Glutamatergic neuron (in vitro differentiated cells): Measurements from ENCODE around the gene ECE2. TPM values are rescaled to one million over a fixed set of nuclear protein-coding genes. Genes with fewer than 3 reads are reported as not detected.

Experiments
- DNase-seq: peaks from one replicate; pipeline ENCODE4 v3.0.0; 2022
- H3K27ac Mint-ChIP-seq: one replicate; pipeline ENCODE4 v1.8.0; 2020; ENCODE audit warnings: mild to moderate bottlenecking, mixed read lengths, inconsistent platforms; ENCODE audit not compliant: unreplicated experiment
- H3K27me3 Mint-ChIP-seq: one replicate; pipeline ENCODE4 v1.8.0; 2020; ENCODE audit warnings: mild to moderate bottlenecking, moderate library complexity, mixed read lengths, inconsistent platforms; ENCODE audit not compliant: unreplicated experiment
- H3K36me3 Mint-ChIP-seq: one replicate; pipeline ENCODE4 v1.8.0; 2020; ENCODE audit warnings: mild to moderate bottlenecking, mixed read lengths, inconsistent platforms; ENCODE audit not compliant: unreplicated experiment
- H3K4me1 Mint-ChIP-seq: one replicate; pipeline ENCODE4 v1.8.0; 2020; ENCODE audit warnings: mild to moderate bottlenecking, low read depth, mixed read lengths, inconsistent platforms; ENCODE audit not compliant: unreplicated experiment
- H3K4me3 Mint-ChIP-seq: one replicate; pipeline ENCODE4 v1.8.0; 2020; ENCODE audit warnings: mild to moderate bottlenecking, mixed read lengths, inconsistent platforms; ENCODE audit not compliant: unreplicated experiment
- H3K9me3 Mint-ChIP-seq: one replicate; pipeline ENCODE4 v1.8.0; 2020; ENCODE audit warnings: mild to moderate bottlenecking, moderate library complexity, mixed read lengths, inconsistent platforms; ENCODE audit not compliant: unreplicated experiment
- total RNA-seq: library from RNA; stranded (reverse); fragmentation: NEBNext Ultra II Directional; extraction: Animal tissue kit (Norgen Biotek cat#: 25700); gene quantifications from one replicate; pipeline ENCODE4 v1.2.1, GENCODE V29; 2021; ENCODE audit not compliant: unreplicated experiment
- TF ChIP-seq, protein P1 (sequence below): fragments of 200-600 bp; sonication (generic); IDR thresholded peaks from one replicate; pipeline ENCODE4 v1.5.0; 2021; ENCODE audit not compliant: partially characterized antibody, unreplicated experiment

ECE2 gene
- total RNA-seq, 1 donor from 2014 or later = 1.6 TPM

- Mint-ChIP-seq H3K27ac (no peak overlapping the region), H3K4me3 (no peak overlapping the region), H3K36me3 (peaks cover 5% of the 10 kb centered on the region), H3K4me1 (peaks cover 6% of the 10 kb centered on the region), H3K9me3 (peaks cover 18% of the 10 kb centered on the region), H3K27me3 (peaks cover 27% of the 10 kb centered on the region)
- no peak for DNase-seq
- TF ChIP-seq, protein P1, sequence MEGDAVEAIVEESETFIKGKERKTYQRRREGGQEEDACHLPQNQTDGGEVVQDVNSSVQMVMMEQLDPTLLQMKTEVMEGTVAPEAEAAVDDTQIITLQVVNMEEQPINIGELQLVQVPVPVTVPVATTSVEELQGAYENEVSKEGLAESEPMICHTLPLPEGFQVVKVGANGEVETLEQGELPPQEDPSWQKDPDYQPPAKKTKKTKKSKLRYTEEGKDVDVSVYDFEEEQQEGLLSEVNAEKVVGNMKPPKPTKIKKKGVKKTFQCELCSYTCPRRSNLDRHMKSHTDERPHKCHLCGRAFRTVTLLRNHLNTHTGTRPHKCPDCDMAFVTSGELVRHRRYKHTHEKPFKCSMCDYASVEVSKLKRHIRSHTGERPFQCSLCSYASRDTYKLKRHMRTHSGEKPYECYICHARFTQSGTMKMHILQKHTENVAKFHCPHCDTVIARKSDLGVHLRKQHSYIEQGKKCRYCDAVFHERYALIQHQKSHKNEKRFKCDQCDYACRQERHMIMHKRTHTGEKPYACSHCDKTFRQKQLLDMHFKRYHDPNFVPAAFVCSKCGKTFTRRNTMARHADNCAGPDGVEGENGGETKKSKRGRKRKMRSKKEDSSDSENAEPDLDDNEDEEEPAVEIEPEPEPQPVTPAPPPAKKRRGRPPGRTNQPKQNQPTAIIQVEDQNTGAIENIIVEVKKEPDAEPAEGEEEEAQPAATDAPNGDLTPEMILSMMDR = no peak
These were observed 18.5 kb upstream of the ECE2 start for GRCh38 chr3:184257083-184257915.

GRCh38 chr3:184258926-184259325 is 16.9 kb upstream of the ECE2 start:
- H3K4me3 Mint-ChIP-seq = peak overlapping the region; percentile 89
- TF ChIP-seq, protein P1 = no peak
- peaks cover 5% of the 10 kb centered on the region for H3K36me3 Mint-ChIP-seq
- peaks cover 6% of the 10 kb centered on the region for H3K4me1 Mint-ChIP-seq
- peaks cover 18% of the 10 kb centered on the region for H3K9me3 Mint-ChIP-seq
- no peak for DNase-seq
- peaks cover 31% of the 10 kb centered on the region for H3K27me3 Mint-ChIP-seq
- no peak overlapping the region for H3K27ac Mint-ChIP-seq

DNA sequence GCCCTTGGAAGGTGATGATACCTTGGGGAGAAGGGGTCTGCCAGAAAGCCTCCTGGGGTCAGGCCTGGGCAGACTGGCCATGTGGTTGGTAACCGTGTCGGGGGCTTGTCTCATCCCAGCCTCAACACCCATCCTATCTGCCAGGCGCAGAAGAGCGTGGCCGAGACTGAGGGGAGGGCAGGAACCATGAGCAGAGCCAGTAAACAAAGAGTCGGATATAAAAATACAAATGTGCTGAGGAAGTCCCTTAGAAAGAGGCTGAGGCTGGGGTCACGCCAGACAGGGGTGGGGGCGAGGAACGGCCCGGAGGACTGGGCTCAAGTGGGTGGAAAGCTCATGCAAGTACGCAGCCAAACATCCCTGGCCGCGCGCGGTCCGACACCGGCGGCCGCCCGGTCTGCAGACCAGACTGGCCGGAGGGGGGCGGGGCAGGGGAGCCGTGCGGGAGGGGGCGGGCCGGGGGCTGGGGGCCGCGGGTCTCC is 16.4 kb upstream of the ECE2 start:
- Mint-ChIP-seq H3K4me3 (peak overlapping the region; percentile 89), H3K4me1 (peaks cover 6% of the 10 kb centered on the region), H3K27me3 (peaks cover 31% of the 10 kb centered on the region), H3K27ac (peak overlapping the region; percentile 76), H3K36me3 (peaks cover 5% of the 10 kb centered on the region), H3K9me3 (peaks cover 18% of the 10 kb centered on the region)
- TF ChIP-seq, protein P1 = no peak
- no peak for DNase-seq

DNA sequence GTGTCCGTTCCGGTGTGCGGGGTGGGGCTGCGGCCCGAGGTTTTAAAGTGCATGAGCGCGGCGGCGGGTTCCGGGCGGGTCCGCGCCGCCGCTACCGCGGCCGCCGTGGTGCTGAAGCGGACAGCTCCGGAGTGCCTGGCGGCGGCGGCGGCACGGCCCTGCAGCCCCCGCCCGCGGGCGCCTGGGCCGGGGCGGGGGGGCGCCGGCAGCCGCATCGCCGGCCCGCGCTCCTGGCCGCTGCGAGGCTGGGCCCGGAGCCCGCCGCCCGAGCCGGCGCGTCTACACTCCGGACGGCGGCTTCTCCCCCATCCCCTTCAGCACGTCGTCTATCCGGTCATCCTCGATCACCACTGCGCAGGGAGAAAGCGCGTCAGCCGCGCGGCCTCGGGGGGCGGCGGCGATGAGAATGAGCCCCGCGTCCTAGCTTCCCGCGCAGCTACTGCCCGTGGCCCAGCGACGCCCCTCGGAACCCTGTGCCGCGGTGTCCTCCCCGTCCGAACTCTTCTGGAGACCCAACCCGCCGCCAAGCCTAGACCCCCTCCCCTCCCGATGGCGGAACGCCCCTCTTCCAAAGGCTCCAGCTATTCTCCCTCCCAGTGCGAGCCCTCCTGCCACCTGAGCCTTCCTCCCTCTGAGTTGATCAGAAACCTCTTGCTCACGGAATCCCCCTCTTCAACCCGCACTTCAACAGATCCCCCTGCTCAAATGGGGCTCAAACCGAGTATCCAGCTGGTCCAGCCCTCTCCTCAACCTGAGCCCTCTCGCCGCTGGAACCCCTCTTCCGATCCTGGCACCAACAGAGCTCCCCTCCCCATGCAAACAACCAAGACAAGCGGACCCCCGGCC is 15.7 kb upstream of the ECE2 start:
- Mint-ChIP-seq H3K36me3 (peaks cover 5% of the 10 kb centered on the region), H3K27ac (peak overlapping the region; percentile 74), H3K4me3 (peak overlapping the region; percentile 91), H3K4me1 (peaks cover 6% of the 10 kb centered on the region), H3K9me3 (peaks cover 18% of the 10 kb centered on the region), H3K27me3 (peaks cover 31% of the 10 kb centered on the region)
- DNase-seq = peak; percentile 54
- TF ChIP-seq, protein P1 = no peak
